ENCODE data around the gene FBH1. TPM values are rescaled to one million over a fixed set of nuclear protein-coding genes. Genes with fewer than 3 reads are reported as not detected.

FBH1 gene
- total RNA-seq, 1 donor from 2014 or later = 71.5 TPM

DNA sequence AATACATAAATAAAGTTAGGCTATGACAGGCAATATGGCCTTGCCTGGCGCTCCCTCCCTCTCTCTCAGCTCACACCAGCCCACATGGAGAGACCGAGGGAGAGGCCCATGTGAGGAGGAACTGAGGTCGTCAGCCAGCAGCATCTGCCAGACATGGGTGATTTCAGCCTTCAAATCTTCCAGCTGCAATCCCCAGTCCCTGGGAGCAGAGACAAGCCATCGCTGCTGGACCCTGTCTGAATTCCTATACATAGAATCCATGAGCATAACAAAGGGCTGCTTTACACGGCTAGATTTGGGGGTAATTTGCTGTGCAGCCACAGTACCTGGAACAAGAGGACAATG, 35.9 kb upstream of the FBH1 start:
- no peak overlapping the region for H3K9ac ChIP-seq (ENCODE audit: low read length)
- H3K79me2 ChIP-seq (ENCODE audit: insufficient read depth, low read length) = no peaks in the 10 kb centered on the region
- no peak overlapping the region for H2AFZ ChIP-seq (ENCODE audit: low read depth, low read length)
- H3K36me3 Mint-ChIP-seq (ENCODE audit: low read depth, unreplicated experiment) = no peaks in the 10 kb centered on the region
- H3K4me1 ChIP-seq (ENCODE audit: insufficient read depth, low read length) = no peaks in the 10 kb centered on the region
- H3K4me3 ChIP-seq (ENCODE audit: insufficient read depth, low read depth, low read length) = no peak overlapping the region
- FAIRE-seq (no peak), DNase-seq (ENCODE audit: low read depth) (no peak)
- H3K27me3 ChIP-seq (ENCODE audit: insufficient read depth, low read length) = no peaks in the 10 kb centered on the region
- no peaks in the 10 kb centered on the region for H3K4me1 Mint-ChIP-seq (ENCODE audit: low read depth, unreplicated experiment)
- H3K27me3 Mint-ChIP-seq (ENCODE audit: low read depth, unreplicated experiment) = peaks cover 6% of the 10 kb centered on the region
- TF ChIP-seq CTCF (IDR thresholded peaks at IDR 0.05; ENCODE audit: insufficient read depth, low read depth, low read length) (no peak), EZH2 (IDR thresholded peaks at IDR 0.05; ENCODE audit: insufficient read depth, low read length) (no peak)
- H4K20me1 ChIP-seq (ENCODE audit: insufficient read depth, low read length) = no peaks in the 10 kb centered on the region
- H3K36me3 ChIP-seq (ENCODE audit: insufficient read depth, low read length) = no peaks in the 10 kb centered on the region
- H3K9me3 Mint-ChIP-seq (ENCODE audit: unreplicated experiment) = no peaks in the 10 kb centered on the region
- H3K9me3 ChIP-seq (ENCODE audit: insufficient read depth, low read depth, low read length) = no peaks in the 10 kb centered on the region
- H3K27ac Mint-ChIP-seq (ENCODE audit: unreplicated experiment) = no peak overlapping the region
- H3K27ac ChIP-seq (ENCODE audit: low read depth, low read length) = no peak overlapping the region
- no peak overlapping the region for H3K4me2 ChIP-seq (ENCODE audit: low read length)
- H3K4me3 Mint-ChIP-seq (ENCODE audit: unreplicated experiment) = no peak overlapping the region

DNA sequence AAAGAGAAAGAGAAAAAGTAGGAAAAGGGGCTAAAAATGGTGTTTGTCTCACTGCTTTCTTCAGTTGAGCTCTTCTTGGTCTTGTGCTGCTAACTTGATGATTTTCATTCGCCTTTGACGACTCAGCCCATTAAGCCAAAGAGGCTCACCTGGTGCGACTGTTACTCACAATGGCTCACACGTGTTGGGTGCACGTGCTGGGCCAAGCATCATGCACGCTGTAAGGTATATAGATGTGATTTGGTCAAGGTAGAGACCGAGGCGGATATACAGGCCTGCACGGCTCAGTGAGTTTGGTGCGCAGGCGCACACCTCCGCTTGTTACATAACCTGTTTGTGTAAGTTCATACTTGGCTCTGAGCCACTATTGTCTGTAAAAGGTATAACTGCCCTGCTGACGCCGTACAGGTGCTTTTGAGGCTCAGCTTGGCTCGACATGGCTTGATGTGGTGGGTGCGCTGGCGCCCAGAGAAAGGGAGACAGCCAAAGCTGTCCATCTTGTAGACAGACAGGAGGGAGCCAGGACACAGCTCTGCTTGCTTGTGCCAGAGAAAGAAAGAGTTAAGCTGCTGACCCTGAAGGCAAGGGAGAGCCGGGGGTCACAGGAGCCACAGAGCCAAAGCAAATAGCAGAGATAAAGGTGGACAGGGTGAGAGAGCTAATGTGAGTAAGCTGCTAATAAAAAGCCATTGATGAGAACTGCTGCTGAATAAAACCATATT, 33.9 kb upstream of the FBH1 start:
- DNase-seq (ENCODE audit: low read depth) (no peak), FAIRE-seq (no peak)
- peaks cover 6% of the 10 kb centered on the region for H3K27me3 Mint-ChIP-seq (ENCODE audit: low read depth, unreplicated experiment)
- Histone ChIP-seq H3K4me3 (ENCODE audit: insufficient read depth, low read depth, low read length) (no peak overlapping the region), H3K36me3 (ENCODE audit: insufficient read depth, low read length) (no peaks in the 10 kb centered on the region), H3K9me3 (ENCODE audit: insufficient read depth, low read depth, low read length) (no peaks in the 10 kb centered on the region), H4K20me1 (ENCODE audit: insufficient read depth, low read length) (no peaks in the 10 kb centered on the region), H2AFZ (ENCODE audit: low read depth, low read length) (no peak overlapping the region), H3K27me3 (ENCODE audit: insufficient read depth, low read length) (no peaks in the 10 kb centered on the region), H3K4me2 (ENCODE audit: low read length) (no peak overlapping the region), H3K79me2 (ENCODE audit: insufficient read depth, low read length) (no peaks in the 10 kb centered on the region), H3K27ac (ENCODE audit: low read depth, low read length) (no peak overlapping the region), H3K9ac (ENCODE audit: low read length) (no peak overlapping the region), H3K4me1 (ENCODE audit: insufficient read depth, low read length) (no peaks in the 10 kb centered on the region)
- H3K27ac Mint-ChIP-seq (ENCODE audit: unreplicated experiment) = no peak overlapping the region
- no peak for TF ChIP-seq CTCF (IDR thresholded peaks at IDR 0.05; ENCODE audit: insufficient read depth, low read depth, low read length)
- TF ChIP-seq EZH2 (IDR thresholded peaks at IDR 0.05; ENCODE audit: insufficient read depth, low read length) = no peak
- no peak overlapping the region for H3K4me3 Mint-ChIP-seq (ENCODE audit: unreplicated experiment)
- H3K36me3 Mint-ChIP-seq (ENCODE audit: low read depth, unreplicated experiment) = no peaks in the 10 kb centered on the region
- H3K9me3 Mint-ChIP-seq (ENCODE audit: unreplicated experiment) = no peaks in the 10 kb centered on the region
- H3K4me1 Mint-ChIP-seq (ENCODE audit: low read depth, unreplicated experiment) = peaks cover under 1% of the 10 kb centered on the region

- H3K4me3 Mint-ChIP-seq (ENCODE audit: unreplicated experiment) = no peak overlapping the region
- Histone ChIP-seq H4K20me1 (ENCODE audit: insufficient read depth, low read length) (no peaks in the 10 kb centered on the region), H3K4me2 (ENCODE audit: low read length) (no peak overlapping the region), H3K4me1 (ENCODE audit: insufficient read depth, low read length) (no peaks in the 10 kb centered on the region), H3K9ac (ENCODE audit: low read length) (no peak overlapping the region), H3K4me3 (ENCODE audit: insufficient read depth, low read depth, low read length) (no peak overlapping the region), H3K79me2 (ENCODE audit: insufficient read depth, low read length) (no peaks in the 10 kb centered on the region), H2AFZ (ENCODE audit: low read depth, low read length) (no peak overlapping the region), H3K27ac (ENCODE audit: low read depth, low read length) (no peak overlapping the region), H3K36me3 (ENCODE audit: insufficient read depth, low read length) (no peaks in the 10 kb centered on the region), H3K27me3 (ENCODE audit: insufficient read depth, low read length) (no peaks in the 10 kb centered on the region), H3K9me3 (ENCODE audit: insufficient read depth, low read depth, low read length) (no peaks in the 10 kb centered on the region)
- H3K36me3 Mint-ChIP-seq (ENCODE audit: low read depth, unreplicated experiment) = no peaks in the 10 kb centered on the region
- no peak for FAIRE-seq
- H3K9me3 Mint-ChIP-seq (ENCODE audit: unreplicated experiment) = no peaks in the 10 kb centered on the region
- no peak for DNase-seq (ENCODE audit: low read depth)
- peaks cover 5% of the 10 kb centered on the region for H3K4me1 Mint-ChIP-seq (ENCODE audit: low read depth, unreplicated experiment)
- TF ChIP-seq EZH2 (IDR thresholded peaks at IDR 0.05; ENCODE audit: insufficient read depth, low read length) = no peak
- TF ChIP-seq CTCF (IDR thresholded peaks at IDR 0.05; ENCODE audit: insufficient read depth, low read depth, low read length) = no peak
- no peak overlapping the region for H3K27ac Mint-ChIP-seq (ENCODE audit: unreplicated experiment)
- H3K27me3 Mint-ChIP-seq (ENCODE audit: low read depth, unreplicated experiment) = peaks cover 6% of the 10 kb centered on the region
Measured at GRCh38 chr10:5856701-5857004, 33.4 kb upstream of the FBH1 start.
